Effector memory CD8-positive, alpha-beta T cell (primary cell): ENCODE results near the gene DDX24.
A peak's percentile ranks its signal among the peaks of the same experiment; 100 is the strongest.

Source experiments
- ATAC-seq: fragments of 150-1000 bp; cut with Tn5 transposase; replicated peaks from 2 replicates; pipeline ENCODE4 v1.10.0; 2021; ENCODE audit warnings: mild to moderate bottlenecking, moderate library complexity
- DNase-seq, 3 experiments: peaks; one replicate each; pipeline ENCODE4 v3.0.0; 2021
- H3K27ac Mint-ChIP-seq, 2 donors: one replicate each; pipeline ENCODE4 v1.8.0; 2022; ENCODE audit warnings: mild to moderate bottlenecking in 2 of 2, mixed read lengths in 2 of 2, moderate library complexity in 2 of 2
- H3K27me3 Mint-ChIP-seq, 2 donors: one replicate each; pipeline ENCODE4 v1.8.0; 2022; ENCODE audit warnings: mixed read lengths in 2 of 2
- H3K36me3 Mint-ChIP-seq: one replicate; pipeline ENCODE4 v1.8.0; 2022; ENCODE audit warnings: mild to moderate bottlenecking, moderate library complexity, mixed read lengths; ENCODE audit not compliant: insufficient read depth
- H3K4me1 Mint-ChIP-seq, 2 donors: one replicate each; pipeline ENCODE4 v1.8.0; 2022; ENCODE audit warnings: low read depth in 2 of 2, mixed read lengths in 2 of 2
- H3K4me3 Mint-ChIP-seq, 2 donors: one replicate each; pipeline ENCODE4 v1.8.0; 2022; ENCODE audit warnings: mild to moderate bottlenecking in 2 of 2, mixed read lengths in 2 of 2, moderate library complexity in 2 of 2
- H3K9me3 Mint-ChIP-seq, 2 donors: one replicate each; pipeline ENCODE4 v1.8.0; 2022; ENCODE audit warnings: mixed read lengths in 2 of 2

Gene DDX24

GRCh38 chr14:94058674-94059138 lies 22.3 kb downstream of the DDX24 start:
- no peaks in the 10 kb centered on the region for H3K9me3 Mint-ChIP-seq
- no peaks in the 10 kb centered on the region for H3K27me3 Mint-ChIP-seq
- H3K4me1 Mint-ChIP-seq, result peaks cover 58 to 75% of the 10 kb centered on the region in 2 donors
- H3K36me3 Mint-ChIP-seq, result peaks cover 98% of the 10 kb centered on the region
- H3K27ac Mint-ChIP-seq, result peak overlapping the region; percentile 19 to 46
- H3K4me3 Mint-ChIP-seq, result no peak overlapping the region
- no peak for DNase-seq
- no peak for ATAC-seq

GRCh38 chr14:94058128-94058673 lies 22.8 kb downstream of the DDX24 start:
- H3K4me3 Mint-ChIP-seq, result peak overlapping the region in 1 of 2 donors; percentile 34
- peak overlapping the region; percentile 19 to 26 for H3K27ac Mint-ChIP-seq
- H3K4me1 Mint-ChIP-seq, result peaks cover 53 to 70% of the 10 kb centered on the region in 2 donors
- ATAC-seq (no peak), DNase-seq (no peak)
- H3K36me3 Mint-ChIP-seq, result peaks cover 100% of the 10 kb centered on the region
- H3K9me3 Mint-ChIP-seq, result no peaks in the 10 kb centered on the region
- no peaks in the 10 kb centered on the region for H3K27me3 Mint-ChIP-seq

- Mint-ChIP-seq H3K27me3 (no peaks in the 10 kb centered on the region), H3K4me1 (peaks cover 44 to 57% of the 10 kb centered on the region in 2 donors), H3K36me3 (peaks cover 100% of the 10 kb centered on the region), H3K27ac (peak overlapping the region; percentile 19 to 26), H3K9me3 (no peaks in the 10 kb centered on the region), H3K4me3 (peak overlapping the region; percentile 34 to 57)
- DNase-seq (no peak), ATAC-seq (peak; percentile 72)
Measured at GRCh38 chr14:94056579-94057308, 24.3 kb downstream of the DDX24 start.

GRCh38 chr14:94054936-94055335 lies 26.1 kb downstream of the DDX24 start:
- Mint-ChIP-seq H3K27ac (peak overlapping the region; percentile 26 to 91), H3K36me3 (peaks cover 100% of the 10 kb centered on the region), H3K27me3 (no peaks in the 10 kb centered on the region), H3K4me3 (no peak overlapping the region), H3K9me3 (no peaks in the 10 kb centered on the region), H3K4me1 (peaks cover 37 to 43% of the 10 kb centered on the region in 2 donors)
- ATAC-seq, result no peak
- DNase-seq, result no peak

GRCh38 chr14:94054401-94054800 lies 26.6 kb downstream of the DDX24 start:
- Mint-ChIP-seq H3K27ac (peak overlapping the region; percentile 26 to 91), H3K4me3 (no peak overlapping the region), H3K27me3 (no peaks in the 10 kb centered on the region), H3K9me3 (no peaks in the 10 kb centered on the region), H3K4me1 (peaks cover 34 to 43% of the 10 kb centered on the region in 2 donors), H3K36me3 (peaks cover 100% of the 10 kb centered on the region)
- DNase-seq (no peak), ATAC-seq (no peak)

- peak overlapping the region; percentile 41 to 73 for H3K27ac Mint-ChIP-seq
- H3K4me3 Mint-ChIP-seq, result no peak overlapping the region
- H3K9me3 Mint-ChIP-seq, result no peaks in the 10 kb centered on the region
- peaks cover 24 to 26% of the 10 kb centered on the region in 2 donors for H3K4me1 Mint-ChIP-seq
- H3K36me3 Mint-ChIP-seq, result peaks cover 100% of the 10 kb centered on the region
- no peak for DNase-seq
- H3K27me3 Mint-ChIP-seq, result no peaks in the 10 kb centered on the region
- ATAC-seq, result no peak
Measured at GRCh38 chr14:94052662-94053061, 28.3 kb downstream of the DDX24 start.

- Mint-ChIP-seq H3K4me3 (no peak overlapping the region), H3K9me3 (no peaks in the 10 kb centered on the region), H3K4me1 (peaks cover 19 to 21% of the 10 kb centered on the region in 2 donors), H3K27ac (peak overlapping the region in 1 of 2 donors; percentile 73), H3K27me3 (no peaks in the 10 kb centered on the region), H3K36me3 (peaks cover 100% of the 10 kb centered on the region)
- DNase-seq (no peak), ATAC-seq (no peak)
Measured at GRCh38 chr14:94052199-94052598, 28.8 kb downstream of the DDX24 start.

GRCh38 chr14:94051779-94052178 lies 29.2 kb downstream of the DDX24 start:
- Mint-ChIP-seq H3K36me3 (peaks cover 100% of the 10 kb centered on the region), H3K4me1 (peaks cover 16 to 17% of the 10 kb centered on the region in 2 donors), H3K4me3 (no peak overlapping the region), H3K9me3 (no peaks in the 10 kb centered on the region), H3K27me3 (no peaks in the 10 kb centered on the region), H3K27ac (peak overlapping the region; percentile 73 to 86)
- DNase-seq (no peak), ATAC-seq (no peak)

GRCh38 chr14:94051115-94051514 lies 29.9 kb downstream of the DDX24 start:
- no peak for DNase-seq
- H3K36me3 Mint-ChIP-seq, result peaks cover 100% of the 10 kb centered on the region
- ATAC-seq, result no peak
- no peaks in the 10 kb centered on the region for H3K9me3 Mint-ChIP-seq
- peak overlapping the region; percentile 73 to 86 for H3K27ac Mint-ChIP-seq
- no peaks in the 10 kb centered on the region for H3K27me3 Mint-ChIP-seq
- peak overlapping the region; percentile 12 to 29 for H3K4me3 Mint-ChIP-seq
- peaks cover 11 to 12% of the 10 kb centered on the region in 2 donors for H3K4me1 Mint-ChIP-seq

- peak overlapping the region in 1 of 2 donors; percentile 12 for H3K4me3 Mint-ChIP-seq
- ATAC-seq (no peak), DNase-seq (no peak)
- peak overlapping the region; percentile 73 to 86 for H3K27ac Mint-ChIP-seq
- H3K9me3 Mint-ChIP-seq, result no peaks in the 10 kb centered on the region
- H3K36me3 Mint-ChIP-seq, result peaks cover 100% of the 10 kb centered on the region
- peaks cover 6 to 7% of the 10 kb centered on the region in 2 donors for H3K4me1 Mint-ChIP-seq
- no peaks in the 10 kb centered on the region for H3K27me3 Mint-ChIP-seq
Measured at GRCh38 chr14:94050231-94050880, 30.6 kb downstream of the DDX24 start.

- Mint-ChIP-seq H3K9me3 (no peaks in the 10 kb centered on the region), H3K27me3 (no peaks in the 10 kb centered on the region), H3K36me3 (peaks cover 100% of the 10 kb centered on the region), H3K4me3 (no peak overlapping the region), H3K4me1 (peaks cover 0 to 5% of the 10 kb centered on the region in 2 donors), H3K27ac (peak overlapping the region in 1 of 2 donors; percentile 73)
- DNase-seq (no peak), ATAC-seq (no peak)
Measured at GRCh38 chr14:94049625-94050023, 31.4 kb downstream of the DDX24 start.

- Mint-ChIP-seq H3K27me3 (no peaks in the 10 kb centered on the region), H3K4me3 (no peak overlapping the region), H3K36me3 (peaks cover 100% of the 10 kb centered on the region), H3K27ac (peak overlapping the region; percentile 44 to 62), H3K4me1 (no peaks in the 10 kb centered on the region), H3K9me3 (no peaks in the 10 kb centered on the region)
- no peak for DNase-seq
- ATAC-seq, result no peak
Measured at GRCh38 chr14:94048691-94049624, 32.0 kb downstream of the DDX24 start.

GRCh38 chr14:94047581-94047980 lies 33.4 kb downstream of the DDX24 start:
- no peak for DNase-seq
- Mint-ChIP-seq H3K4me3 (no peak overlapping the region), H3K36me3 (peaks cover 100% of the 10 kb centered on the region), H3K27me3 (no peaks in the 10 kb centered on the region), H3K9me3 (no peaks in the 10 kb centered on the region), H3K27ac (peak overlapping the region; percentile 38 to 62), H3K4me1 (no peaks in the 10 kb centered on the region)
- no peak for ATAC-seq
